Transverse colon (tissue), 4 donors: Measurements from ENCODE around the gene P2RY6.

Experiments used
- CTCF ChIP-seq, 5 experiments: fragments of 200-600 bp in 3 of 5; fragments of 450-650 bp in 2 of 5; sonication (generic) in 3 of 5; IDR thresholded peaks; 1 replicate in 2 of 5; 2 replicates in 3 of 5; pipeline ENCODE4 v1.5.1; 2016 to 2017; ENCODE audit warnings: antibody characterized with exemption in 5 of 5, inconsistent platforms in 3 of 5, mild to moderate bottlenecking in 2 of 5, moderate library complexity in 1 of 5
- EP300 ChIP-seq: sonication (generic); formaldehyde crosslinking; IDR thresholded peaks from one replicate; pipeline ENCODE4 v1.6.1; 2017; ENCODE audit warnings: antibody characterized with exemption, low read depth
- POLR2A ChIP-seq: fragments of 450-650 bp; IDR thresholded peaks from one replicate; pipeline ENCODE4 v1.6.1; 2016; ENCODE audit warnings: antibody characterized with exemption, mild to moderate bottlenecking, moderate library complexity
- POLR2AphosphoS5 ChIP-seq, 3 donors: sonication (generic); formaldehyde crosslinking; IDR thresholded peaks; one replicate each; pipeline ENCODE4 v1.6.1; 2016; ENCODE audit warnings: antibody characterized with exemption in 3 of 3

- TF ChIP-seq POLR2A (peak; percentile 68), CTCF (IDR thresholded peaks at IDR 0.05) (peak; percentile 74 to 96 (median 88)), POLR2AphosphoS5 (IDR thresholded peaks at IDR 0.05) (peak; percentile 65 to 84 (median 78)), EP300 (no peak)
Measured at GRCh38 chr11:73307323-73308002, 35.3 kb downstream of the P2RY6 start.
